Mesendoderm (in vitro differentiated cells): ENCODE measurements around the gene ELP4.

Experiments used
- DNase-seq: peaks from one replicate; pipeline ENCODE4 v3.0.0; 2013
- H2AK5ac ChIP-seq: 2 replicates; pipeline ENCODE4 v1.6.1; 2013; ENCODE audit warnings: low read length, inconsistent platforms
- H2BK120ac ChIP-seq: 2 replicates; pipeline ENCODE4 v1.6.1; 2013; ENCODE audit warnings: low read depth, mild to moderate bottlenecking, low read length, moderate library complexity, mixed read lengths
- H2BK15ac ChIP-seq: replicated peaks from 2 replicates; pipeline ENCODE4 v1.6.1; 2013; ENCODE audit warnings: low read depth, mild to moderate bottlenecking, moderate library complexity
- H2BK5ac ChIP-seq: 2 replicates; pipeline ENCODE4 v1.6.1; 2013; ENCODE audit warnings: low read length, inconsistent platforms
- H3K18ac ChIP-seq: 2 replicates; pipeline ENCODE4 v1.6.1; 2013; ENCODE audit warnings: mild to moderate bottlenecking, low read length, mixed read lengths
- H3K23ac ChIP-seq: one replicate; pipeline ENCODE4 v1.6.1; 2013; ENCODE audit warnings: low read length
- H3K27ac ChIP-seq: 2 replicates; pipeline ENCODE4 v1.5.1; 2013; ENCODE audit warnings: low read depth, mild to moderate bottlenecking, inconsistent platforms, low read length, moderate library complexity
- H3K27me3 ChIP-seq: 2 replicates; pipeline ENCODE4 v1.6.1; 2013; ENCODE audit warnings: low read length, control low read depth, mild to moderate bottlenecking, inconsistent platforms; ENCODE audit not compliant: insufficient read depth, poor library complexity
- H3K36me3 ChIP-seq: 2 replicates; pipeline ENCODE4 v1.6.1; 2013; ENCODE audit warnings: low read length, inconsistent platforms; ENCODE audit not compliant: control insufficient read depth, insufficient read depth
- H3K4ac ChIP-seq: one replicate; pipeline ENCODE4 v1.6.1; 2013; ENCODE audit warnings: low read depth, mild to moderate bottlenecking, low read length, moderate library complexity
- H3K4me1 ChIP-seq: 2 replicates; pipeline ENCODE4 v1.6.1; 2013; ENCODE audit warnings: low read depth, low read length, inconsistent platforms; ENCODE audit not compliant: control insufficient read depth
- H3K4me2 ChIP-seq: 2 replicates; pipeline ENCODE4 v1.6.1; 2013; ENCODE audit warnings: low read length
- H3K4me3 ChIP-seq: 2 replicates; pipeline ENCODE4 v1.5.1; 2013; ENCODE audit warnings: mild to moderate bottlenecking, low read length
- H3K56ac ChIP-seq: one replicate; pipeline ENCODE4 v1.6.1; 2013; ENCODE audit warnings: low read length
- H3K79me1 ChIP-seq: 2 replicates; pipeline ENCODE4 v1.6.1; 2013; ENCODE audit warnings: low read length, inconsistent platforms
- H3K79me2 ChIP-seq: 2 replicates; pipeline ENCODE4 v1.6.1; 2013; ENCODE audit warnings: mild to moderate bottlenecking, low read length; ENCODE audit not compliant: control insufficient read depth, insufficient read depth
- H3K9ac ChIP-seq: 2 replicates; pipeline ENCODE4 v1.6.1; 2013; ENCODE audit warnings: low read length, inconsistent platforms
- H4K5ac ChIP-seq: one replicate; pipeline ENCODE4 v1.6.1; 2013; ENCODE audit warnings: low read length
- H4K8ac ChIP-seq: one replicate; pipeline ENCODE4 v1.6.1; 2013; ENCODE audit warnings: low read depth, mild to moderate bottlenecking, control low read depth, low read length, moderate library complexity
- WGBS: extraction: QIAGEN DNeasy Blood & Tissue Kit; methylation state at CpG from one replicate; pipeline ENCODE4 v1.1.7; 2013; ENCODE audit warnings: low lambda C conversion rate, missing lambda C conversion rate; ENCODE audit not compliant: insufficient coverage; ENCODE audit errors: extremely low coverage; 5-methylcytosine and 5-hydroxymethylcytosine counted together

ELP4 gene

GRCh38 chr11:31479066-31479465 is 30.5 kb upstream of the ELP4 start:
- Histone ChIP-seq H3K27me3 (no peaks in the 10 kb centered on the region), H4K5ac (no peak overlapping the region), H3K4me2 (no peak overlapping the region), H3K27ac (no peak overlapping the region), H2BK5ac (no peak overlapping the region), H3K18ac (no peak overlapping the region), H3K4ac (no peak overlapping the region), H3K9ac (no peak overlapping the region), H3K4me1 (no peaks in the 10 kb centered on the region), H3K36me3 (no peaks in the 10 kb centered on the region), H3K4me3 (no peak overlapping the region), H3K79me2 (no peaks in the 10 kb centered on the region), H2BK120ac (no peak overlapping the region), H3K56ac (no peak overlapping the region), H2AK5ac (no peak overlapping the region), H2BK15ac (no peak overlapping the region), H3K79me1 (no peaks in the 10 kb centered on the region), H4K8ac (no peak overlapping the region), H3K23ac (no peak overlapping the region)
- DNase-seq, result no peak
- no CpG with 5 or more reads among the region's 4 CpGs for WGBS

GRCh38 chr11:31480930-31481329 is 28.6 kb upstream of the ELP4 start:
- H3K4ac ChIP-seq, result no peak overlapping the region
- no peaks in the 10 kb centered on the region for H3K36me3 ChIP-seq
- H3K79me1 ChIP-seq, result no peaks in the 10 kb centered on the region
- H2BK5ac ChIP-seq, result no peak overlapping the region
- no peak overlapping the region for H2AK5ac ChIP-seq
- no peak overlapping the region for H3K18ac ChIP-seq
- no peak overlapping the region for H3K27ac ChIP-seq
- H3K27me3 ChIP-seq, result no peaks in the 10 kb centered on the region
- no peaks in the 10 kb centered on the region for H3K4me1 ChIP-seq
- H3K23ac ChIP-seq, result no peak overlapping the region
- no peak overlapping the region for H3K4me3 ChIP-seq
- DNase-seq, result no peak
- H4K8ac ChIP-seq, result no peak overlapping the region
- H3K9ac ChIP-seq, result no peak overlapping the region
- no peak overlapping the region for H3K4me2 ChIP-seq
- H2BK15ac ChIP-seq, result no peak overlapping the region
- H3K56ac ChIP-seq, result no peak overlapping the region
- no peak overlapping the region for H4K5ac ChIP-seq
- no peak overlapping the region for H2BK120ac ChIP-seq
- WGBS, result no CpG with 5 or more reads among the region's 3 CpGs
- no peaks in the 10 kb centered on the region for H3K79me2 ChIP-seq

- DNase-seq, result peak; percentile 35
- H3K18ac ChIP-seq, result no peak overlapping the region
- no peak overlapping the region for H2AK5ac ChIP-seq
- no CpG with 5 or more reads among the region's 4 CpGs for WGBS
- no peak overlapping the region for H3K23ac ChIP-seq
- no peak overlapping the region for H3K4me3 ChIP-seq
- H4K8ac ChIP-seq, result no peak overlapping the region
- H3K9ac ChIP-seq, result no peak overlapping the region
- H3K27ac ChIP-seq, result no peak overlapping the region
- H2BK5ac ChIP-seq, result no peak overlapping the region
- no peak overlapping the region for H4K5ac ChIP-seq
- H3K27me3 ChIP-seq, result no peaks in the 10 kb centered on the region
- no peaks in the 10 kb centered on the region for H3K79me2 ChIP-seq
- H3K4me2 ChIP-seq, result no peak overlapping the region
- H2BK15ac ChIP-seq, result no peak overlapping the region
- no peak overlapping the region for H3K4ac ChIP-seq
- H3K56ac ChIP-seq, result no peak overlapping the region
- no peak overlapping the region for H2BK120ac ChIP-seq
- H3K4me1 ChIP-seq, result no peaks in the 10 kb centered on the region
- no peaks in the 10 kb centered on the region for H3K79me1 ChIP-seq
- H3K36me3 ChIP-seq, result no peaks in the 10 kb centered on the region
Measured at GRCh38 chr11:31484497-31484896, 25.1 kb upstream of the ELP4 start.

GRCh38 chr11:31487848-31488247 is 21.7 kb upstream of the ELP4 start:
- H3K4me1 ChIP-seq, result peaks cover 2% of the 10 kb centered on the region

GRCh38 chr11:31492320-31492913 is 17.1 kb upstream of the ELP4 start:
- Histone ChIP-seq H3K36me3 (no peaks in the 10 kb centered on the region), H3K4me3 (no peak overlapping the region), H2BK5ac (no peak overlapping the region), H3K56ac (no peak overlapping the region), H3K4me2 (no peak overlapping the region), H3K79me1 (peaks cover 2% of the 10 kb centered on the region), H3K79me2 (no peaks in the 10 kb centered on the region), H2BK15ac (no peak overlapping the region), H3K27ac (no peak overlapping the region), H3K23ac (no peak overlapping the region), H2AK5ac (no peak overlapping the region), H4K8ac (no peak overlapping the region), H3K4me1 (peaks cover 2% of the 10 kb centered on the region), H3K9ac (no peak overlapping the region), H3K18ac (no peak overlapping the region), H2BK120ac (no peak overlapping the region), H3K27me3 (no peaks in the 10 kb centered on the region), H3K4ac (no peak overlapping the region), H4K5ac (no peak overlapping the region)
- no peak for DNase-seq
- WGBS, result no CpG with 5 or more reads among the region's 2 CpGs

More at GRCh38 chr11:31487848-31488247, 21.7 kb upstream of the ELP4 start:
- no peak overlapping the region for H3K23ac ChIP-seq
- H3K79me1 ChIP-seq, result no peaks in the 10 kb centered on the region
- no peaks in the 10 kb centered on the region for H3K36me3 ChIP-seq
- no peak overlapping the region for H3K9ac ChIP-seq
- no peak overlapping the region for H4K5ac ChIP-seq
- H3K4ac ChIP-seq, result no peak overlapping the region
- H3K27ac ChIP-seq, result no peak overlapping the region
- no peak overlapping the region for H4K8ac ChIP-seq
- no peak overlapping the region for H3K4me2 ChIP-seq
- no peak overlapping the region for H2BK15ac ChIP-seq
- H2BK120ac ChIP-seq, result no peak overlapping the region
- no peaks in the 10 kb centered on the region for H3K79me2 ChIP-seq
- no peak overlapping the region for H3K56ac ChIP-seq
- H3K18ac ChIP-seq, result no peak overlapping the region
- no peak overlapping the region for H2BK5ac ChIP-seq
- H3K27me3 ChIP-seq, result no peaks in the 10 kb centered on the region
- H3K4me3 ChIP-seq, result no peak overlapping the region
- H2AK5ac ChIP-seq, result no peak overlapping the region
- peak; percentile 68 for DNase-seq
- WGBS, result no CpG with 5 or more reads among the region's 1 CpG

GRCh38 chr11:31493235-31493634 is 16.3 kb upstream of the ELP4 start:
- Histone ChIP-seq H3K4me3 (no peak overlapping the region), H3K23ac (no peak overlapping the region), H3K36me3 (no peaks in the 10 kb centered on the region), H2AK5ac (no peak overlapping the region), H2BK15ac (no peak overlapping the region), H4K8ac (no peak overlapping the region), H3K9ac (no peak overlapping the region), H3K4me2 (no peak overlapping the region), H4K5ac (no peak overlapping the region), H3K56ac (no peak overlapping the region), H3K18ac (no peak overlapping the region), H3K4ac (no peak overlapping the region), H3K27ac (no peak overlapping the region), H2BK120ac (no peak overlapping the region), H3K27me3 (no peaks in the 10 kb centered on the region), H3K4me1 (peaks cover 2% of the 10 kb centered on the region), H2BK5ac (no peak overlapping the region), H3K79me1 (peaks cover 2% of the 10 kb centered on the region), H3K79me2 (no peaks in the 10 kb centered on the region)
- DNase-seq, result no peak
- WGBS, result no CpG with 5 or more reads among the region's 4 CpGs
